Stimulated activated CD4-positive, alpha-beta T cell treated with anti-CD3 and anti-CD28 coated beads, TNF-alpha, amount 100 ng/mL, for 4 hours (primary cell): ENCODE measurements around the gene PTPRG.
"Not testable (repeated sequence)": the region's sequence is repeated elsewhere in the genome, so short reads cannot be mapped to it uniquely, and the experiment has no call there.

Source experiments
- DNase-seq, 3 experiments: peaks; one replicate each; pipeline ENCODE4 v3.0.0-alpha.2; 2020; ENCODE audit warnings: low read depth in 3 of 3

PTPRG gene

DNA sequence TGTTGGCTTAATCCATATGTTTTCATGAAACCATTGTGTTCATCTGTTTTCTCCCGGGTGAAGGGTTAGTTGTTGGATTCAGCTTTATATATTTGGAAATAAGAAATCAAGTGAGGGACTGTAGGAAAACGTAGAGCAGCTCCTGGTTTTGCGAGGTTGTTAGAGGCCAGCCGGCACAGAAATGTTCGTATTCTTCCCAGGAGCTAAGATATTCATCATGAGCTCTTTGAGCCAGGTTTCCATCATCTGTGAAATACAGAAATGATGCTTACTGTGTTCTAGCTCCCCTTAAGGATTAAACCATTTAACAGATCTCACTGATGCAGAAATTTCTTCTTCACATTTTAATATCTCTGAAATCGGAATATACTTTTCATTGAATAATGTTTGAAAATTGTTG is 235.5 kb downstream of the PTPRG start:
- DNase-seq: no peak

DNA sequence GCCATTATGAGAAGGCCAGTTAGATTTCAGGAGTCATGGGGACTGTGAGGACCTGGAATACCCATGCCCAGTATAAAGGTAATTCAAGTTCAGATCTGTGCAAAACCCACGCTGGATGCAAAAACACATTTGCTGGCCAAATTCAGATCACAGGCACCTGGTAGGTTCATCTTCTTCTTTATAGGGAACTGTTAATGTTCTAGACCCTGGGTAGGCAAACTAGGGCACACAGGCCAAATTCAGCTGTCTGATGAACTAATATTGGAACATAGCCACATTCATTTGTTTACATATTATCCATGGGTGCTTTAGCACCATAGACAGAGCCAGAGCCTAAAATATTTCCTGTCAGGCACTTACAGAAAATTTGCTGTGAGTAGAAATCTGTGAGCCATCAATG is 241.4 kb downstream of the PTPRG start:
- no peak for DNase-seq

DNA sequence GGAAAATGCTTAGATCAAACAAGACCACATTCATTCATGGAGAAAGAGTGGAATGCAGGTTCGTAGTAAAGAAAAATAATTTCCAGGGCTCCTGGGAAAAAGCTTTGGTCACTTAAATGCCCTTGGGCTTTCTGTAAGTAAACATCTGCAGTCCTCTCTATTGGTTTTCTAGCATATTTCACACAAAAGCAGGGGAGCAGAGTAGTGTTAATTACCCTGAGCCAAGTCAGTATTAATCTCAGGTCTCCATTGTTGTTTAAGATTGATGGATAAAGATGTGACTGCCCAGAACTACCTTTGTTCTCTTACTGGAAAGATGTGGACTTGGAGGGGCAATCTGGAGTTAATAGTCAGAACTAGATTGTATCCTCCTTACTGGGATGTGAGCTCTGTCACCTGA is 242.6 kb downstream of the PTPRG start:
- DNase-seq: no peak

DNA sequence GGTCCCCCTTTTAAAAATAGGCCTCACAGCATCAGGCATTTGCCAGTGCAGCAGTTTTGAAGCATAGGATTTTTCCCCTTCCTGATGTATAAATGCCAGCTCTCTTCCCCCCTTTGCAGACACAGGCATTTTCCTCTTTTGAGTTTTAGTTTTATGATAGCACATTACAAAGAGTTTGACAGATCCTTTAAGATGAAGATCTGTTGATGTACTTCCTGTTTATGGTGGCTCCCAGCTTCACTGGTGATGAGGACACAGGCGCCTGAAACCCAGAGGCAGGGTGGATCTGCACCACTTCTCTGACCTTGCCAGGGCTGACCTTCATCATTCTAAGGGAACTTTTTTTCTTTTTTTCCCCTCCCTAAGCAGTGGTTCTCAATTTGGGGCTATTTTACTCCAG is 243.4 kb downstream of the PTPRG start:
- DNase-seq: no peak

DNA sequence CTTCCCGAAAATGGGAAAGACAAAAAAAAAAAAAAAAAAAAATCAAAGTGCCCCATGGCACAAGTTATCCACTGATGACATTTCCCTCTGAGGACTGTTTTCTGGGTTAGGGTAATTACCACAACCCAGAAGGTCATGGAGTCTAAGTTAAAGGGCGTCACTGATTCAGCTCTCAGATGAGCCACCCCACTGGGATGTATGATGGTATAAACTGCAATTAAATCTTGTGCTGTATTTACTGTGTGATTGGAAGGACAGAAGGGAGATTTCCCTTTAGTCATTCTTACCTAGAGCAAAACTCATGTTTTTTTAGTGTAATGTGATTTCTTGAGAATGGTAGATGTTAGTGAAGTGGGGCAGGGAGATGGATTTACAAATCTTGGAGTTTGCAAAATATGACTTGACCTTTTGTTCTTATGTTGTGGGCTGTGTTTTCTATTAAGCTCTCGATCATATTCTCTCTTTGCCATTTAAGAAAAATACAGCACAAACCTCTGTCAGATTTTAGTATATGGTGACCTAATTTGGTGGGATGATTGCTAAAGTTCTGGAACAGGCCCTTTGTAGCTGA is 244.2 kb downstream of the PTPRG start:
- no peak for DNase-seq

DNA sequence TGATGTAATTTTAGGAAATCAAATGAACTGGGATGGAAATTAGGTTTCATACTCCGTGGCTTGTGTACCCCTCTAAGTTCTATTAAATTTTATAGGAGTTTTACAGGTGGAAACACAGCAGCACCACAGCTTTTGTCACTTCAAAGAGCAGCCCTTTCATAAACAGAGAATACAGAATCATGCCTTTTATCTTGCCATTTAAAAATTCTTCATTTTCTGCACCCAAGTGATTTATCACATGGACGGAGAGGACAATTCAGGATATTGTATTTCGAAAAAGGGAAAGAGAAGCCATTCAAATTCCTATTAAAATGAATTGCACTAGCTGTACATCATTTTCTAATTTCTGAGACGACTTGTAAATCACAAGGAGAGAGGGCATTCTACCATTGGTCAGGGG is 245.4 kb downstream of the PTPRG start:
- DNase-seq: no peak

DNA sequence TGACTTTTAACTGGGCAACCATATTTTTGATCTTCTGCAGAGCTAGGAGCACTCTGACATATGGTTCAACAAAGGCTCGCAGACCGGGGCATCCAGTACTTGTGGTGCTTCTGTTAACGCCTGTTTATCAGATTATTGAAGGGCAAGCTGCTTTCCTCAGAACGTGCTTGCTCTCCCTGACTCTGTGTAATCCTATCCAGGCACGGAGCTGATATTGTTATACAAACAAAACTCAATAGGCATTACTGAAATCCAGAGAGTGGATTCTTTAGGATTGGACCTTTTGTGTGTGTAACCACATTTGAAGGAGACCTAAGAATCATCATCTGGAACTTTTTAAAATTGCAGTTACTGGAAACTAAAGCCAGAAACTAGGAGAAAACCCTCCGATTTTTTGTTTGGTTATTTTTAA is 246.5 kb downstream of the PTPRG start:
- no peak for DNase-seq

DNA sequence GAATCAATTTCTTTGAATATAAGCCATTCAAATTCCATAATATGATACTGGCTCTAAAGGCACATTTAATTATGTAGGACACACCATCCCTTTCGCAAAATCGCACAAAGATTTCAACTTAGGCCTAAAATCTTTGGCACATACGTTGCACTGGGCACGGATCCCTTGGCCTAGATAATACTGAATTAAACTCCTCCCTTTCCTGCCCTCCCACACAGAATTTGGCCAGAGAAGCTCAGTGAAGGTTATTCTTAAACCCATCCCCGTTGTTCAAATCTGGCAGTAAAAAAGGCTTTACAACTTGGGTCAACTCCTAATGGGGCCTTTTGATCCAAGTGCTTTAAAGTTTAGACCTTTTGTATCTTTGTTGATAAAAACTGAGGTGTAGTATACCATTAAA is 247.2 kb downstream of the PTPRG start:
- no peak for DNase-seq

DNA sequence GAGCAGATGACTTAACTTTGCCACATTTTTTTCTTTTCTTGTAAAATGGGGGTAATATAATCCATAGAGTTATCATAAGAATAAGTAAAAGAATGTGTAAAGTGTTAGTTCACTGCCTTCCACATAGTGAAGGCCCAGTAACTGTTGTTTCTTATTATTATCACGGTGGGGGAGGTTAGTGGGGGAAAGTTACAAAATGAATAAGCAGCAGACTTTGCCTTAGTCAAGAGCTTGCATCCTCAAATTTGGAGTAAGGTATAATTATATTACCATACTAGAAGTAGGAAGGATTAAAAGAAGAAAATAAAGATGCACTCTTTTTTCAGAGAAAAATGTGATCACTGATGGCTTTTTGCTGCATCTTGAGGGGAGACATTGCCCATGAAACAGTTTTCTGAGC is 247.6 kb downstream of the PTPRG start:
- DNase-seq: no peak

DNA sequence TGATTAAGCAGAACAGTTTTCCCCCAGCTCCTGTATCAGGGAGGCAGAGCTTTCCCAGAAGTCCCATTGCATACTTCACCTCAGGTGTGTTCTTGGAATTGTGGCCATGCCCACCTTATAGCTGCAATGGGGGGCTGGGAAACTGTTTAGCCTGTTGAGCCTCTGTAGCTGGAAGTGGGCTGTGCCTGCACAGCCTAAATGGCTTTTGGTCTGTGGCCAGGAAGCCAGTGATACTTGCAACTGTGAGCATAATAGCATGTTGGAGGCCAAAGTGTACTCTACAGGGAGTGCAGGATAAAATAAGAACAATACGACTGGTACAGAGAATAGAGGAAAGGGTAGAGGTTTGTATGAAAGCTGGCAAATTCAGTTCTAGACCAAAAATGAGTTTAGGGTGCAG is 248.5 kb downstream of the PTPRG start:
- no peak for DNase-seq

DNA sequence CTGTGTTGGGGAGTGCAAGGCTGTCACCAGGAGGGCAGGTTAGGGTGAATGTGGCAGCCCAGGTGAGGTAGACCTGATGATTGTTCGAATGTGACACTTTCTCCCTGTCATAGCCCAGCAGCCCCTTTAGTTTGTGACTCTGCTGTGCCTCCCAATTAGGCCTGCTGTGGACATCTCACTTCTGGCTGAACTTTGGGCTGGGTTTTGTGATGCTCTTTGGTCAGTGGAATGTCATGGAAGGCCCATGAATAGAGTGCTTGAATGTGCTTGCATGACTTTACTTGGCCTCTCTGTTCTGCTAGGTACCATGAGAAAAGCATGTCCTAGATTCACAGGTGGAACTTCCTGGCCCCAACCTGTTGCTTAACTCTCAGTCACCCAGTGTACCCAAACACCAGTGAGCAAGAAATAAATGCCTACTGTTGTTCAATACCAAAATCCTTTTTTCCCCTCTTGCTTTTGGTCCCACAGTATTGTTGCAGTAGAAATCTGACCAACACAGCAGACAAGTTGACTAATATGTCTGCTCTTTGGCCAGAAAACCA is 249.7 kb downstream of the PTPRG start:
- no peak for DNase-seq

DNA sequence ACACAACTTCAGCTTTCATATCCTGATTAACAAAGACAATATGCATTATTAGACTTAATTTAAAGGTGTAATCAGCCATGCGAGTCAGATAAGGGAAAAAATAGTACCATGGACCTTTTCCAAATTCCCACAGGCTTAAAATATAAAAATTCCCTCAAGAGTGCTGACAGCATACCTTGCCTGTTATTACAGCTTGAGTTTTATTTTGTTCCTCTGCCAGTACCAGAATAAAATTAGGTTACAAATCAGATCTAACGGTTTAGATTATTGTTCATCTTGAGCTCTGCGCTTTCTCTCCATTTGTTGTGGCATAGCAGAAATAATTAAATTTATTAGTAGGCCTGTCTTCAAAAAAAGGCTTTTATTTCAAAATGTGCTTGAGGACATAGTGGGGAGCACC is 250.3 kb downstream of the PTPRG start:
- DNase-seq: no peak

DNA sequence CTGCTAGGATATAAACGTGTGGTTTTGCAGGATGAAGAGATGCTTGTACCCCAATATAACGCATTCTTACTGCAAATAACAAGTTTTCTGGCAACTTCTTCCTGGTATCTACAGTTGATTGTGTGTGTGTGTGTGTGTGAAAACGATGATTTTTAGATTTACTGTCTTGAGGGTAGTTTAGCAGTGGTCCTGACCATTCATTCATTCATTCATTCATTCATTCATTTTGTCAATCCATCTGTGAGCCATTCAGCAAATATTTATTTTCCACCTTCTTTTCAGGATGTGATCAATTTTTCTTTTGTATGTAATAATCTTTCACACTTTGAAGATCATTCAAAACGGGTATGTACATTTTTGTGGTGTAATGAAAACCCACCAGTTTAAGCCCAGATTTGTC is 250.7 kb downstream of the PTPRG start:
- no peak for DNase-seq

DNA sequence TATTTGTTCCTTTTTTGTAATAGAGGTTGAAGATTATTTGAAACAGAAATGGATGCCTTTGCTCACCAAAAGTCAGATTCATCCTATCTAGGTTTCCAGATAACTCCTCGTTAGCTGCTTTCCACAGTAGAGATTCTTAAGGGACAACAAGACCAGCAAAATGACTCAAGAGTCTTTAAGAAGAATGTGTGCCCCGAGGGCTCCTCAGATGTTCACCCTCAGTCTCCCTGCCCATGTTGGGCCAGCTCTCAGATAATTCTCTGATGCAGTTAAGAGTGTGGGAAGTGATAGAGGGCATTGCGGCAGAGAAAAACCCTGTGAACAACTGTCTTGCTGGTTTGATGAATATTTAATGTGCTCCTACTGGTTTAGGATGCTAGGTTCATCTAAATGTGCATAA is 251.1 kb downstream of the PTPRG start:
- no peak for DNase-seq

DNA sequence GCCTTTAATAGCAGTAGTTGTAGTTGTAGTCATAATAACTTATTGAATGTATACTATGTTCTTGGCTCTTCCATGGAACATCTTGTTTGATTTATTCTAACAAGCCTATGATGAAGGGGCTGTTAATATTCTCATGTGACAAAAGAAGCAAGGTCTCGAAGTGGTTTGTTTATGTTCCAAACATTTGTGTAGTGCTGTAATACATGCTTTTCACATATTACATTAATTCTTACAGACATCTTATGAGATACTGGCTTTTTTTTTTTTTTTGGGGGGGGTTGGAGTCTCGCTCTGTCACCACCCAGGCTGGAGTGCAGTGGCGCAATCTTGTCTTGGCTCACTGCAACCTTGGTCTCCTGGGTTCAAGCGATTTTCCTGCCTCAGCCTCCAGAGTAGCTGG is 252.3 kb downstream of the PTPRG start:
- no peak for DNase-seq

DNA sequence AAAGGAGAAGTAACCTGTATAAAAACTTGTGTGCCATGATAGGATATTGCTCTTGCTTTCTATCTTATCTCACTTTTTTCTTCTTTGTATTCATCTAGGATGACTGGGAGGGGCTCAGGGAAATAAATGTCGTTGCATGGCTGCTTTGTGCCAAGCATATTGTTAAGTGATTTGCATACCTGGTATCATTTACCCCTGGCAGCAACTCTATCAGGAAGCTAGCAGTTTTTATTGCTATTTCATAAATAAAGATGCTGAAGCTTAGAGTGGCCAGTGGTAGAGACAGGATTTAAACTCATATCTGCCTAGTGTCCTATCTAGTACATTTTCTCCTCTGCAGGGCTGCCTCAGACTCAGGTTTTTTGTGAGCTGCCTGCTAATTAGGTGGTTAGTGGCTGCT is 253.3 kb downstream of the PTPRG start:
- no peak for DNase-seq

DNA sequence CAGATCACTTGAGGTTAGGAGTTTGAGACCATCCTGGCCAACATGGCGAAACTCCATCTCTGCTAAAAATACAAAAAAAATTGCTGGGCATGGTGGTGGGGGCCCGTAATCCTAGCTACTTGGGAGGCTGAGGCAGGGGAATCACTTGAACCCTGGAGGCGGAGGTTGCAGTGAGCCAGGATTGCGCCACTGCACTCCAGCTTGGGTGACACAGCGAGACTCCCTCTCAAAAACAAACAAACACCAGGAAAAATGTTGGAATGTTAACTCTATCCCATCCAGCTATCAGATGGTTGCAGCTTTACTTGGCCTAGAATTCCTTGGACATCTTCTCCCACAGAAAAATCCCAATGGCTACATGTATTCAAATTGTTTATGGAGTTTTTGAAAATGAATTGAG is 254.9 kb downstream of the PTPRG start:
- not testable (repeated sequence) for DNase-seq

DNA sequence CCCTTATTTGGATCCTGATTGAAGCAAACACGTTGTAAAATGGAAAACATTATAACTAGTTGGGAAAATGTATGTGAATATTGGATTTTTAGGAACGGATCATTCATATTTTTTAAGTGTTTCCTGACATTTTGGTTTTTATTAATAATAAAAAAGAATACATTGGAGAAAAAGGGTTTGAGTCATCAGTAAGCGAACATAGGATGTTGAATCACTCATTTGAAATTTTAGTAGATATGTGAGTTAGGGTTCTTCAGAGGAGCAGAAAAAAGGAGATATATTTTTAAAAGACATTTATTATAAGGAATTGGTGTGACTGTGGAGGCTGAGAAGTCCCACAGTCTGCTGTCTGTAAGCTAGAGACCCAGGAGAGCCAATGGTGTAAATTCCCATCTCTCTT is 258.5 kb downstream of the PTPRG start:
- DNase-seq: no peak

DNA sequence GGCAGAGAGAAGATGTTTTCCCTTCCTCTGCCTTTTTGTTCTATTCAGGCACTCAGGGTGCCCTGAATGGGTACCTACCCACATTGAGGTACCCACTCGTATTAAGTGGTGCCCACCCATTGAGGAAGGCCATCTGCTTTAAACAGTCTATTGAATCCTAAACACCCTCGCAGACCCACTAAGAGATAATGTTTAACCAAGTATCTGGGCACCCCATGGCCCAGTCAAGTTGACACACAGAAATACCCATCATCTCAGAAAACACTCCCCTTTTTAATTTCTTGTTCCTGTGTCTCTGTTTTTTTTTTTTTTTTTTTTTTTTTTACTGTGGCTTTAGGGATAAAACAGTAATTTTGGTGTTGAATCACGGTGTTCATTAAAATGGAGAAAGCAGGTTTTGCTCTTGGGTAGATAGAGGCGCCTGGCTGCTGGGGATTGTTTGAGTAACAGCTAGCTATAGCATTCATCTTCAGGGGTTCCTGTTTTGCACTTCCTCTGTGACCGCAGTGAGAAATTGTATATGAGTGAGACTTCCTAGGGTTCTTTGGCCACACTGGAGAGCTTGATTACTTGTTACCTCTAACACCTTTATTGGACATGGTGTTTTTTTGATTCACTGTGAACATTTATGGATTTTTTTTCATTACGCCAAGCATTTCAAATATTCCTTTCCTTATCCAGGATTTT is 259.1 kb downstream of the PTPRG start:
- DNase-seq: no peak

DNA sequence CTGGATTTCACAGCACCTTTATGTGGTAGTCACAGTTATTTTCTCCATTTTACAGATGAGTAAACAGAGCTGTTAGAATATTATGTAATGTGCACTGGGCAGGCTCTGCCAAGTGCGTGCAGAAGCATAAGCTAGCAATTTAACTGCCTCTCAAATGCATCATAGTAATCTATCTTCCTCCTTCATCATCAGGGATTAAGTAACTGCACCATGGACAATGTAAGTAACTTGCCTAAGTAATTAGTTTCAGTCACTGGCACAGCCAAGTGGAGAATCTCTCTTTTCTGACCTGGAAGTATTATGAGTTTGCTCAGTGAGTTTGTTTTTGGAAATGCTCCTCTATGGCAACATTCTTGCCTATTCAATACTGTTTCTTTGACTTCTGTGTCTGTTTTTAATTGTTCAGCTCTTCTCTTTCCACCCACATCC is 260.5 kb downstream of the PTPRG start:
- DNase-seq: no peak

DNA sequence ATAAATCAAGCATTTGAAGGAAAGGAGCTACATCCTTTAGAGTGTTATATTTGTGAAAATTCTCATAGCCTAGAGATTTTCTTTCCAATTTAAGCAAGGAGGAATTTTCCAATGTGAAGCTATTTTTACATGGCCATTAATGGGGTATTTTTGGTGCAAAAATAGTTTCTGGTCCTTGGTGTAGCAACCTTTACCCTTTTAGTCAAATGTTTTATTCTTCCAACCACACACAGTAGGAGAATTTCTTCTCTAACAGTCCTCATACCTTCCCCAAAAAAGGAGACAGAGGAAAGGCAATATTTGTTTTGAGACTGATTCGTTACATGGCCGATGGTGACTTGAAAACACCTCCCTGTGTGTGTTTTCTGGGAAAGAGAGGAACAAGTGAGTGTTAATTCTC is 261.2 kb downstream of the PTPRG start:
- no peak for DNase-seq

DNA sequence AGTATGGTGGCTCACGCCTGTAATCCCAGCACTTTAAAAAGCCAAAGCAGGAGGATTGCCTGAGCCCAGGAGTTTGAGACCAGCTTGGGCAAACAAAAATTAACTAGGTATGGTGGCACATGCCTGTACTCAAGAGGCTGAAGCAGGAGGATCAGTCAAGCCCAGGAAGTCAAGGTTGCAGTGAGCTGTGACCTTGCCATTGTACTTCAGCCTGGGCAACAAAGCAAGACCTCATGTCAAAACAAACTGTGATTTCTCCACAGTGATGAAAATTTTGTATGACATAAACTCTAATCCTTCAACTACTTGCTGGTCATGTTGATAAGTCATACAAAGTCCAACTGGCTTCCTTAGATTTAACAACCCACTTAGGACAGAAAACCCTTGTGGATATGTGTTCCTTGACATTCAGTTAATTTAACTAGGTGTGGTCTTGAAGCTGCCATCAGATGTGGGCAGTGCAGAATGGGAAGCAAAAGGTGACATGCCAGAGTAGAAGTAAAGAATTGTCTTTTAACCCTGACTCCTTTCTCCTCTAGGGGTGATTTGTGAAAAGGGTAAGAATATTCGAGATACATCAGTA is 263.3 kb downstream of the PTPRG start:
- no peak for DNase-seq

DNA sequence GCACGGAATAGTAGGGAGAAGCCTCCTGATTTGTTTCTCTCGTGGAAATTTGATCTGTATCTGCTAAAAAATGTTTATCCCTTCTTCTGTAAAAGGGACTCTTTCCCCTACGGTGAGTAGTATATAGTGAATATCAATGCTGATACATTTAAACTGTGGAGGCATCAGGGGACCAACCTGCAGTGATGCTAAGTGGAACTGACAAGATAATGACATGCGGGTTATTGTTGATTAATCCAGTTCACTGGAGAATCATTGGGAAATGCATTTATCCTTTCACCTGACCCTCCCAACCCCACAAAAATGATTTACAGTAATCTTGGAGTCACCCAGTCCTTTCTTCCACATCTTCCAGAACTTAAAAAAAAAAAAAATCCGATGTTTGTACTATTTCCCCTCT is 264.8 kb downstream of the PTPRG start:
- DNase-seq: no peak
